ENCODE data around the gene SLC44A1.
"Not testable (repeated sequence)": the region's sequence is repeated elsewhere in the genome, so short reads cannot be mapped to it uniquely, and the experiment has no call there.

SLC44A1 gene

GRCh38 chr9:105243015-105243686 lies 1.3 kb upstream of the SLC44A1 start:
- DNase-seq = no peak

DNA sequence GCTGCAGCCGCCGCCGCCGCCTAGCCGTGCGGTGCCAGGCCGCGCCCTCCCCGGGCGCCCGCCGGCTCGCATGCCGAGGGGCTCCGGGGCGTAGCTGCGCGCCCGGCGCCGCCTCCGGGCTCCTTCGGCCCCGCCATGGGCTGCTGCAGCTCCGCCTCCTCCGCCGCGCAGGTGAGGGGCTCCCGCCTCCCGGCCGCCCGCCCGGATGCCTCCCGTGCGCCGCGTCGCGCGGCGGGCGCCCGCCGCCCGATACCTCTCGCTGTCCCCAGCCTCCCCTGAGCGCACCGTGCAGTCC lies 230 bp downstream of the SLC44A1 start:
- DNase-seq = no peak

GRCh38 chr9:105245029-105245890 lies 809 bp downstream of the SLC44A1 start:
- peak; percentile 58 for DNase-seq

DNA sequence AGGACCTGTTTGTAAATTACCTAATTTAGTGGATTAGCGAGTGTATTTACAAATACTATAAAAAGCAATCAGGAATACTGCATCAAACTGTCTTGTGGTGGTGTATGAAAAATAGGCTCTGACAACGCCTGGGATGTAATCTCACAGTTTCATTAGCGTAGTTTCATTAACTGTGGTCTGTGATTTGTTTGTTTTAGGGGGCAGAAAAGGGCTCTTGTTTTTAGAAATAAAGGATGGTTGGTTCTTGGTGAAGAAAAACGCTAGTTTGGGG lies 1.4 kb downstream of the SLC44A1 start:
- DNase-seq = no peak

DNA sequence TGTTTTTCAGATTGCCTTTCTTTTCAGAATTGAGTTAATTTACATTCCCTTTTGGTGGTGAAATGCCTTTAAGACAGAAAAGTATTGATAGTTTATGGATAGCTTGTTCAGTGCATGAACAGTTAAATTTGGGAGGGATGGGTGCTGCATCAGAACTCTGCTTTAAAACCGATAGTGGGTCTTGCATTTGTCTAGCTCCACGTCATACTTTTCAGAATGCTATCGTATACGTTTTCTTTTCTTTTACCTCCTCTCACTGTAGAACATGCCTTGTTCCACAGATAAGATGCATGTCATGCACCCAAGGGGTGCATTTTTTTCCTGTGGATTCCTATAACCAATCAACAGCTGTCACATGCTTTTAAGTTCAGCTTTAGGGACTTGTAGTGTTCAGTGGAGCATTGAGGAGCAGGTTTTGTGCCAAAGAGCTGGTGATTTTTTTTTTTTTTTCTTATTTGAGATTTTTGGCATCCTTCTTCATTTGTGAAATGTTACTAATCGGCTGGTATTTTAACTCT lies 2.3 kb downstream of the SLC44A1 start:
- DNase-seq = no peak

- no peak for DNase-seq
Measured at GRCh38 chr9:105248691-105249090, 4.2 kb downstream of the SLC44A1 start.

DNA sequence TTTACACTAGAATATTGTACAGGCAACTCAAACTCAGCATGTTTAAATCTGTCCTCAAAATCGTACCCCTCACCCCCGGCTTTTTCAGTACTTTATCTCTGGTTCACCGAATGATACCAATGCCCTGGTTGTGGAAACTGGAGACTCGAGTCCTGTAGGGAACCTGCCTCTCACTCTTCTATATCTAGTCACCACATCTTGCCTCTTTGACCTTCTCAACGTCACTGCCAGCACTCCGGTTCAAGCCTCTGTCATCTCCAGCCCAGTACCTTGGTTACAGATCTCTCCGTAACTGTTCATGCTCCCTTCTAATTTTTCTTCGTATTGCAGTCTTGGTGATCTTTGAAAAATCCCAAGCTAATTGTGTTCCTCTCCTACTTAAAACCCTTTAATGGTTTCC lies 6.7 kb downstream of the SLC44A1 start:
- no peak for DNase-seq

- DNase-seq = no peak
Measured at GRCh38 chr9:105251733-105252404, 7.4 kb downstream of the SLC44A1 start.

DNA sequence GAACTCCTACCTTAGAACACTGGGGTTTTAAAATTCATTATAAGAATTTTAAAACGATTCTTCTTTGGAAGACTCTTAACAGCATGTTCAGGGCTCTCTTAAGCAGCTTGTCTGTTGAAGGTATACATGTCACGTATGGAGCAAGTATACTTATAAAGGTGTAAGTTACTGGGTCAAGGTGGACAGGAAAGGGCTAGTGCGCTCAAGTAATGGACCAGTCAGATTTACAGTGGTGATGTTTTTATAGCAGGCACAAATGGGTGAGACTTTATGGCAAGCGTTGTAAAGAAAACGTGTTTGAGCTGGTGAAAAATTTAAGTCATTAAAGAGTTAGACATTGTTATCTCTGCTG lies 7.9 kb downstream of the SLC44A1 start:
- no peak for DNase-seq

GRCh38 chr9:105254226-105254625 lies 9.8 kb downstream of the SLC44A1 start:
- DNase-seq = no peak

DNA sequence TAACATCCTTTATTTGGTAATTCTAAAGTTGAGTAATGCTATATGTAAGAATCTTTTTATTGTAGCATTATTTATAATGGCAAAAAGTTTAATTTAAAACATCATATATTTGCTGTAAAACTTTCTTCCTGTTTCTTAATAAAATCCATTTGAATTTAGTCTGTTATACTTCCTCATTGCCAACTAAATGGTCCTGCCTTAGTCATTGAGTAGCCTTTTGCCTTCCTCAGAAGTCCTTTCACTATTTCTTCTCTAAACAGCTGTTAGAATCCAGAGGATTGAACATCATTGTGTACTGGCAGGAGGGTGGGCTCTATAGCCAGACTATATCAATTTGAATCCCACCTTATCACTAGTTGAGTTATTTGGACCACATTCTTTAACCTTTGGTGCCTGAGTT lies 11.0 kb downstream of the SLC44A1 start:
- no peak for DNase-seq

DNA sequence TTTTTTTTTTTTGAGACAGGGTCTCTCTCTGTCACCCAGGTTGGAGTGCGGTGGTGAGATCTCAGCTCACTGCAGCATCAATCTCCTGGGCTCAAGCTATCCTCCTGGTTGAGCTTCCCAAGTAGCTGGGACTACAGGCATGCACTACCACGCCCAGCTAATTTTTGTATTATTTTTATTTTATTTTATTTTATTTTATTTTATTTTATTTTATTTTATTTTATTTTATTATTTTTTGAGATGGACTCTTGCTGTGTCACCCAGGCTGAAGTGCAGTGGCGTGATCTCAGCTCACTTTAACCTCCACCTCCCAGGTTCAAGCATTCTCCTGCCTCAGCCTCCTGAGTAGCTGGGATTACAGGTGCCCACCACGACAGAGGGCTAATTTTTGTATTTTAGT lies 12.1 kb downstream of the SLC44A1 start:
- DNase-seq = not testable (repeated sequence)

- no peak for DNase-seq
Measured at GRCh38 chr9:105257809-105258208, 13.4 kb downstream of the SLC44A1 start.

DNA sequence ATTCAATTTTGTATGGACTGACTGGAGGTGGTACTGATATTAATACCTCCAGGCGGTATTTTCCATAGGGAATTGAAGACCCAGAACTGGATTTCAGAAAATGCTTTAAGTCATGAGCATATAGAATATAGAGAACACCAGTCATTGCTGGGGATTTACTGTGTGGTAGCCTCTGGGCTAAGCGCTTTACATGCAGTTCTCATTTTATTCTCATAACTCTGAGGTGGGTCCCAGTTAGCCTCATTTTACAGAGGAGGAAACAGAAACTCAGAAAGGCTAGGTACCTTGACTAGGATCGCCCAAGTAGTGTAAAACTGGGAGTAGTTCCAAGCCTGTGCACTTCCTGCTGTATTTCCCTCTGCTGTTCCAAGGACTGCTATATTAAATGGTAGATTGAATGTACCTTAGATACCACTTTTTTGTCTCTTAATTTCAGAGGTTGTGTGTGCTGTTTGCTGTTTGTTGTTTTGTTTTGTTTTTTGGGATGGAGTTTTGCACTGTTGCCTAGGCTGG lies 13.8 kb downstream of the SLC44A1 start:
- DNase-seq = no peak

DNA sequence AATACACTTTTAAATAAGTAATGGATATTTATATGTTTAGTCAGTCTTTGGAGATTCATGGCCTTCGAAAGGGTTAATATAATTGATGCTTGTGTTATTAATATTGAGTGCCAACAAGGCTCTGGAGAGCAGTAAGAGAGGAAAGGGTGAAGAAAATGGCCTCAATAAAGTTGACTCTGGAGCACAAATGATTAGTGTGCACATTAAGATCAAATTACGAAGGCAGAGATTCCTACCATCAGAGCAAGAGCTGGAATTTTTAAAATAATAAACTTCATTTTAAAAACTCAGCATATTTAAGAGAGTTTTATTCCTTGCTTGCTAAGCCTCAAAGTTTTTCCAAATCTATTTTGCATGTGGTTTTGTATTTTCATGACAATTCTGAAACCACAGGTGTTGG lies 14.8 kb downstream of the SLC44A1 start:
- DNase-seq = no peak

- no peak for DNase-seq
Measured at GRCh38 chr9:105259731-105260612, 15.5 kb downstream of the SLC44A1 start.

- no peak for DNase-seq
Measured at GRCh38 chr9:105262497-105262896, 18.0 kb downstream of the SLC44A1 start.

DNA sequence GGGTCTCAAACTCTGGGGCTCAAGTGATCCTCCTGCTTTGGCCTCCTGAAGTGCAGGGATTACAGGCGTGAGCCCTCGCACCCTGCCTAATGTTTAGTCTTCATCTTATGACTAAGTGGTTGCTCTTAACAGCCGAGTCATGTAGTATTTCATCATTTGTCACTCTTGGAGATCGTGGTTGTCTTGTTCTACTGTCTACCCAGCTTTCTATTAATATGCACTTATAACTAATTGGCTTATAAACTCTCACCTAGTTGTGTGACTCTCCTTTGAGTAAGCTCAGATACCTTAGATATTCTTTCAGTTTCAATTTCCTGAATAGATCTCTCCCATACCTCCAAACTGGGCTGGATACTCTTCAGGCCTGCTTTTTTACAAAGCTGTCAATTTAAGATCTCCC lies 19.9 kb downstream of the SLC44A1 start:
- no peak for DNase-seq

DNA sequence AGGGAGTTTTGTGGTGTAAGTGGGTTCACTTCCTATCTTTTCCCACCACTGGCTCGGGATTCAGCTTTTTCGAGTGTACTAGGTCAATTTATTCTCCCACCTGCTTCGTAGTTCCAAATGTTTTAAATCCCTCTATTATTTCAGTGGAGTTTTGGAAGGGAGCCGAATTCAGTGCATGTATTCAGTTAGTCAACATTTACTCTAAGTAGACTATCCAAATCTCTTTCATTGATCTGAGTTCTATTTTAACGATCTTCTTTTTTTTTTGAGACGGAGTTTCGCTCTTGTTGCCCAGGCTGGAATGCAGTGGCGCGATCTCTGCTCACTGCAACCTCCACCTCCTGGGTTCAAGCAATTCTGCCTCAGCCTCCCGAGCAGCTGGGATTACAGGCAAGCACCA lies 23.8 kb downstream of the SLC44A1 start:
- not testable (repeated sequence) for DNase-seq

DNA sequence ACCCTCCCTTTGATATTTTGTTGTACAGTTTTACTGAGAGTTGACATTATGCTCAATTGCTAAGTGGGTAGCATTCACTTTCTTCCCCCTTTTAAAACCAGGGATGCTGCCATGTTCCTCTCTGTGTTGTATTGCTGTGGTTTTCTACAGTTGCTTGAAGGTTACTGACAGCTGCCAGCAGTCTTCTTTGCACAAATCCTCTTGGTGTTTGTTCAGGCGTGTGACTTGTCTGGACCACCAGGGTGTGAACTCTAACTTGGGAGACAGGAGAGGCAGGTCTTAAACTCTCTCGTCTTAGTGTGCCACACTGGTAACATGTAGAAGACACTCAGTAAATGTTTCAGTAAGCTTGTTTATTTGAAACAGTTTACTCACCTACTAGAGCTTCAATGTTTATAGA lies 25.1 kb downstream of the SLC44A1 start:
- no peak for DNase-seq

DNA sequence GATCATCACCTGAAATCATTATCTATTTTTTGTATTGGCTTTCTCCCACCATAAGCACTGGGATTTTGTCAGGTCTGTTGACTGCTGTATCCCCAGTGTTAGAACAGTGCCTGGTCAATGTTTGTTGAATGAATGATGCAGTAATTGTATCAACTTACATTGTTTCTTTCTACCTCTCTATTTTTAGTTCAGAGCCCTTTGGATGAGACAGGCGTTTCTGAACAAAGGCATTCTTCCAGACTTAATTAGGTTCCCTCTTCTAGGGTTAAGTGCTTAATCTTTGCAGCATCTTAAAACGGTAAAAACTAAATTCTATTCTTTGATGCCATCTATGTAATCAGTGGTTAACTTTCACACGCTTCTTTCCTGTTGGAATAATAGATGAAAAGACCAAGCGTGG lies 26.3 kb downstream of the SLC44A1 start:
- DNase-seq = no peak

DNA sequence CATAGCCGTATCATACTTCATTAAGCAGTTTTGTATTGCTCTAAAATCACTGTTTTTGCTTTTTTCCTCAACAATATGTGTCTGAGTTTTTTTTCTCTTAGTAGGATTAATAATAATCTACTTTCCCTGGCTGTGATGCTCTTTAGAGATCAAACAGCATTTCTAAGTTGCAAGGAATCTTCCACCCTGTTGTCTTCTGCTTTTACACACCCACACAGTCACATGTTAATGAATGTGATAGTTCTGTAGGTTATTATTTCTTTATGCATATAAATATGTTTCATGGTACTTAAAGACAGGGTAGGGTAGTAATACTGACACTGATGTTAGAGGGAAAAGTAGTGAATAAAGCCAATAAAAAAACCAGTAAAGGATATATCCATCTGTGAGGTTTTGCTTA lies 29.3 kb downstream of the SLC44A1 start:
- DNase-seq = no peak

DNA sequence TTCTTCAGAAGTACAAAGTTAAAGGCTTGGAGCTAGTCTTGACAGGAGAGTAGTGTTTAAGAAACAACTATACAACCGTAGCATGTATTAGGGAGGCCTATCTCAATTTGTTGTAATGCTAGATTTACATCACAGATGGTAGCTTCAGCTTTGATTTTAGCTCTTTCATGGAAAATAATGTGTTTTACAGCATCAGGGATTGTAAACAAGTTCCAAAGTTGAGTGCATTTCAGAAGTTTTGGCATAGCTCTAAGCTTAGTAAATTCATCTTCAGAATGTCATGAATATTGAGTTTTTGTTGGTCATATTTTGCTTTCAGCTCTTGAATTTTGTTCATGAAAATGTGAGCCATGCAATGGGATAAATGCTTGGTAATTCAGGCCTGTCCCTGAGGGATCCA lies 30.7 kb downstream of the SLC44A1 start:
- no peak for DNase-seq
